ENCODE measurements around the gene PDGFA. TPM values are rescaled to one million over a fixed set of nuclear protein-coding genes. Genes with fewer than 3 reads are reported as not detected.
A peak's percentile ranks its signal among the peaks of the same experiment; 100 is the strongest.

Gene PDGFA
- total RNA-seq, 4 donors from 2014 or later: 16.2 to 41.6 (median 22.0) TPM

DNA sequence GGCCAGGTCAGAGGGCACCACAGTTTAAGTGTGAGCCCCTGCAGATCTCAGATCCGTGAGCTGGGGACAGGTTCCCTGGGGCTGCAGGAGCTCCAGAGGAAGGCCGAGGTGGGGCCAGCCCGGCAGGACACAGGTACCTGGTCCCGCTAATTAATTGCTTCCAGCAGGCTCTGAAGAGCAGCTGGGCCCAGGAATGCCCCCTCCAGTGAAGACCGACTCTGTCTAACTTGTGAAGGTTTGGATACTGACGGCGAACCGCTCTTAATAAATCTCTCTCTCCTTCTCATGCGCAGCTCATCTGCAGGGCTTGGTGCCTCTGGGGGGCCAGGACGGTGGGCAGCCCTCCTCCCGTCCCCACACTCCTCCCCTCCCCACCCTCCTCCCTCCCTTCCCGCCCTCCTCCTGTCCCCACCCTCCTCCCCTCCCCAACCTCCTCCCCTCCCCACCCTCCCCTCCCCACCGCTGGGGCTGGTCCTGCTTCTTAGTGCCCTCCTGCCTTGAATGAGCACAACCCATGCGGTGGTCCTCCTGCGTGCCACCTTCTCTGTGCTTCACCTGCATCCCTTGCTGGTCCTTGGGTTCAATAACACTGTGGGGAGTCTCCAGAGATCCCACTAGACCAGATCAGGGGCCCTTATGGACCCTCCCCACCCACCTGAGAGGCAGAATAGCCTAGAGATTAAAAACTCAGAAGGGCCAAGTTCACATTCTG lies 38.3 kb downstream of the PDGFA start:
- peaks cover 11% of the 10 kb centered on the region for H3K4me1 ChIP-seq
- H3K27ac ChIP-seq: no peak overlapping the region
- H3K9me3 ChIP-seq: no peaks in the 10 kb centered on the region
- no peak for TF ChIP-seq POLR2A (IDR thresholded peaks at IDR 0.05)
- TF ChIP-seq, protein P1, sequence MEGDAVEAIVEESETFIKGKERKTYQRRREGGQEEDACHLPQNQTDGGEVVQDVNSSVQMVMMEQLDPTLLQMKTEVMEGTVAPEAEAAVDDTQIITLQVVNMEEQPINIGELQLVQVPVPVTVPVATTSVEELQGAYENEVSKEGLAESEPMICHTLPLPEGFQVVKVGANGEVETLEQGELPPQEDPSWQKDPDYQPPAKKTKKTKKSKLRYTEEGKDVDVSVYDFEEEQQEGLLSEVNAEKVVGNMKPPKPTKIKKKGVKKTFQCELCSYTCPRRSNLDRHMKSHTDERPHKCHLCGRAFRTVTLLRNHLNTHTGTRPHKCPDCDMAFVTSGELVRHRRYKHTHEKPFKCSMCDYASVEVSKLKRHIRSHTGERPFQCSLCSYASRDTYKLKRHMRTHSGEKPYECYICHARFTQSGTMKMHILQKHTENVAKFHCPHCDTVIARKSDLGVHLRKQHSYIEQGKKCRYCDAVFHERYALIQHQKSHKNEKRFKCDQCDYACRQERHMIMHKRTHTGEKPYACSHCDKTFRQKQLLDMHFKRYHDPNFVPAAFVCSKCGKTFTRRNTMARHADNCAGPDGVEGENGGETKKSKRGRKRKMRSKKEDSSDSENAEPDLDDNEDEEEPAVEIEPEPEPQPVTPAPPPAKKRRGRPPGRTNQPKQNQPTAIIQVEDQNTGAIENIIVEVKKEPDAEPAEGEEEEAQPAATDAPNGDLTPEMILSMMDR (IDR thresholded peaks at IDR 0.05): no peak
- TF ChIP-seq POLR2AphosphoS5 (IDR thresholded peaks at IDR 0.05): no peak
- TF ChIP-seq EP300 (IDR thresholded peaks at IDR 0.05): no peak
- 66% methylated on average over 11 of the region's 15 CpGs for WGBS
- DNase-seq (ENCODE audit: low spot score in 2 of 2): peak in 1 of 2 donors; percentile 29
- peaks cover 36% of the 10 kb centered on the region for H3K27me3 ChIP-seq
- H3K4me3 ChIP-seq: no peak overlapping the region
- no peaks in the 10 kb centered on the region for H3K36me3 ChIP-seq

GRCh38 chr7:480531-481218 lies 39.0 kb downstream of the PDGFA start:
- Histone ChIP-seq H3K9me3 (no peaks in the 10 kb centered on the region), H3K36me3 (no peaks in the 10 kb centered on the region), H3K4me3 (no peak overlapping the region), H3K27me3 (peaks cover 35% of the 10 kb centered on the region), H3K4me1 (peaks cover 7% of the 10 kb centered on the region), H3K27ac (no peak overlapping the region)
- no peak for TF ChIP-seq EP300 (IDR thresholded peaks at IDR 0.05)
- TF ChIP-seq, protein P1 (IDR thresholded peaks at IDR 0.05): no peak
- TF ChIP-seq POLR2A (IDR thresholded peaks at IDR 0.05): no peak
- no peak for TF ChIP-seq POLR2AphosphoS5 (IDR thresholded peaks at IDR 0.05)
- 40% methylated on average over 6 of the region's 14 CpGs for WGBS
- peak; percentile 51 to 76 for DNase-seq (ENCODE audit: low spot score in 2 of 2)

- peak; percentile 42 to 57 for DNase-seq (ENCODE audit: low spot score in 2 of 2)
- TF ChIP-seq EP300 (IDR thresholded peaks at IDR 0.05) (no peak), POLR2AphosphoS5 (IDR thresholded peaks at IDR 0.05) (no peak), POLR2A (IDR thresholded peaks at IDR 0.05) (no peak)
- TF ChIP-seq, protein P1 (IDR thresholded peaks at IDR 0.05): no peak
- no peak overlapping the region for H3K4me3 ChIP-seq
- peaks cover under 1% of the 10 kb centered on the region for H3K4me1 ChIP-seq
- peaks cover 30% of the 10 kb centered on the region for H3K27me3 ChIP-seq
- no peaks in the 10 kb centered on the region for H3K9me3 ChIP-seq
- no peaks in the 10 kb centered on the region for H3K36me3 ChIP-seq
- WGBS: 80% methylated on average over 2 of the region's 15 CpGs
- no peak overlapping the region for H3K27ac ChIP-seq
Observed at GRCh38 chr7:479948-480499, 39.6 kb downstream of the PDGFA start.

- 54% methylated on average over 7 of the region's 20 CpGs for WGBS
- TF ChIP-seq EP300 (IDR thresholded peaks at IDR 0.05): no peak
- no peak for TF ChIP-seq POLR2A (IDR thresholded peaks at IDR 0.05)
- no peak for TF ChIP-seq POLR2AphosphoS5 (IDR thresholded peaks at IDR 0.05)
- TF ChIP-seq, protein P1 (IDR thresholded peaks at IDR 0.05): no peak
- peak in 1 of 2 donors; percentile 39 for DNase-seq (ENCODE audit: low spot score in 2 of 2)
- H3K36me3 ChIP-seq: no peaks in the 10 kb centered on the region
- H3K27ac ChIP-seq: no peak overlapping the region
- H3K9me3 ChIP-seq: peaks cover 3% of the 10 kb centered on the region
- H3K27me3 ChIP-seq: peaks cover 25% of the 10 kb centered on the region
- no peaks in the 10 kb centered on the region for H3K4me1 ChIP-seq
- H3K4me3 ChIP-seq: no peak overlapping the region
Observed at GRCh38 chr7:479115-479947, 40.3 kb downstream of the PDGFA start.
